DND-41 (cell line): Measurements from ENCODE around the gene CACNA1E.

Experiments
- CTCF ChIP-seq: IDR thresholded peaks from 2 replicates; pipeline ENCODE4 v1.5.1; 2012; ENCODE audit warnings: borderline replicate concordance, low read length, moderate library complexity, mild to moderate bottlenecking; ENCODE audit not compliant: poor library complexity, severe bottlenecking; ENCODE audit errors: extremely low read depth
- EZH2 ChIP-seq: IDR thresholded peaks from 3 replicates; pipeline ENCODE4 v1.6.1; 2012; ENCODE audit warnings: borderline replicate concordance, low read depth, mild to moderate bottlenecking, moderate library complexity, low read length, inconsistent platforms; ENCODE audit not compliant: severe bottlenecking

- TF ChIP-seq CTCF (no peak), EZH2 (no peak)
Measured at GRCh38 chr1:181739214-181739613, 255.9 kb downstream of the CACNA1E start.
